Measurements from ENCODE around the gene TASP1.

DNA sequence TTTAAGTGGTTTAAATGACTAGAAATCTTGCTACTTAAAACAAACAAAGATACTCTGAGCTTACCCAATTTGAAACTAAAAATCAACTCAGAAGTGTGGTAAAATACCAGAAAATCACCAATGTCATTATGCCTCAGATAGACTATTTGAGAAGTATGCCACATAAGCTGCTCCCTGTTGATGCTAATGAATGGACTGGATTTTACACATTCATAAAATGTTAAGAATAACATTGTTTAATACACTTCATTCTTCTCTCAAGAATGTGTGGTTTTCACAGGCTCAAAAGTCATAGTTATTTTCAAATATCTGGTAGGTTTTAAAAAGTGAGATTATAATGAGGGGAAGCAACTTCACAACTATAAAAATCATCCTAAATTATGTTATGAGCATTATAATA is 170.6 kb downstream of the TASP1 start:
- TF ChIP-seq CTCF (IDR thresholded peaks at IDR 0.05; ENCODE audit: low read depth, low read length, missing input control): no peak
- TF ChIP-seq RXRA (IDR thresholded peaks at IDR 0.05): no peak
- no peak for TF ChIP-seq JUND (IDR thresholded peaks at IDR 0.05)
